ENCODE results near the gene AMELY.

Gene AMELY

GRCh38 chrY:6911253-6911881 lies at the start of gene AMELY:
Gene AMELY (minus strand): TSS chrY:6911752. CDS start chrY:6872608, 39,144 bp downstream.
- no peak for TF ChIP-seq CTCF (conservative IDR thresholded peaks at IDR 0.05; ENCODE audit: low read depth, low read length)
- no peak within 1 kb of the TSS for H3K4me3 ChIP-seq (ENCODE audit: low read length)
- no peak for DNase-seq (ENCODE audit: low read depth)

GRCh38 chrY:6949947-6950346 lies 38.4 kb upstream of the AMELY start:
- no peak overlapping the region for H3K4me3 ChIP-seq (ENCODE audit: low read length)
- DNase-seq (ENCODE audit: low read depth) = no peak
- TF ChIP-seq CTCF (conservative IDR thresholded peaks at IDR 0.05; ENCODE audit: low read depth, low read length) = no peak

- H3K4me3 ChIP-seq (ENCODE audit: low read length) = no peak overlapping the region
- no peak for DNase-seq (ENCODE audit: low read depth)
- no peak for TF ChIP-seq CTCF (conservative IDR thresholded peaks at IDR 0.05; ENCODE audit: low read depth, low read length)
Observed at GRCh38 chrY:6948378-6948777, 36.8 kb upstream of the AMELY start.

- TF ChIP-seq CTCF (conservative IDR thresholded peaks at IDR 0.05; ENCODE audit: low read depth, low read length) = no peak
- DNase-seq (ENCODE audit: low read depth) = no peak
- no peak overlapping the region for H3K4me3 ChIP-seq (ENCODE audit: low read length)
Observed at GRCh38 chrY:6947695-6948094, 36.1 kb upstream of the AMELY start.

- no peak overlapping the region for H3K4me3 ChIP-seq (ENCODE audit: low read length)
- no peak for DNase-seq (ENCODE audit: low read depth)
- TF ChIP-seq CTCF (conservative IDR thresholded peaks at IDR 0.05; ENCODE audit: low read depth, low read length) = no peak
Observed at GRCh38 chrY:6935497-6935896, 23.9 kb upstream of the AMELY start.

- DNase-seq (ENCODE audit: low read depth) = no peak
- TF ChIP-seq CTCF (conservative IDR thresholded peaks at IDR 0.05; ENCODE audit: low read depth, low read length) = no peak
Observed at GRCh38 chrY:6931779-6932396, 20.3 kb upstream of the AMELY start.

GRCh38 chrY:6929237-6929636 lies 17.7 kb upstream of the AMELY start:
- no peak for TF ChIP-seq CTCF (conservative IDR thresholded peaks at IDR 0.05; ENCODE audit: low read depth, low read length)
- DNase-seq (ENCODE audit: low read depth) = no peak
- H3K4me3 ChIP-seq (ENCODE audit: low read length) = no peak overlapping the region

More at GRCh38 chrY:6931779-6932396, 20.3 kb upstream of the AMELY start:
- no peak overlapping the region for H3K4me3 ChIP-seq (ENCODE audit: low read length)
